ENCODE measurements around the gene ZFP92. TPM values are rescaled to one million over a fixed set of nuclear protein-coding genes. Genes with fewer than 3 reads are reported as not detected.
"Not testable (repeated sequence)": the region's sequence is repeated elsewhere in the genome, so short reads cannot be mapped to it uniquely, and the experiment has no call there.

ZFP92 gene
- total RNA-seq, 8 experiments from 2014 or later, result under 0.01 to 0.19 (median 0.04) TPM; not detected in 3

DNA sequence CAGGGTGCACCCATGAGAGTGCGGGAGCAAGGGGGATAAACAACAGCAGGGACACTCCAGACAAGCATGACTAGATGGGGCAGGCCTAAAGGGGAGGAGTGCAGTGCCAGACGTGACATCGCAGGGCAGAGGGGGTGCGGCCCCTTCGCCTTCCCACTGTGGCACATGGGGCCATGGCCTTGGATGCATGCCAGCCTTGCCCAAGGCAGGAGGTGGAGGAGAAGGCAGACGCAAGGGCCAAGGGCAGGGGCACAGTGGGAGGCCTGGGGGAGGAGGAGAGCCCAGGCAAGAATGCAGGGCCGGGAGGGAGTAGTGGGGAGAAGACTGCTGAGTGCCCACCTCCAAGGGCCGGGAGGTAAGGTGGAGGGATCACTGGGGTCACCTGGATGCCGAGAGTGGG, 31.8 kb upstream of the ZFP92 start:
- in situ Hi-C loops (cut with MboI; ENCODE audit: low pct_unique_long_range_greater_than_20kb in 2 of 9, low sequenced_read_pairs in 9 of 9, unreplicated experiment in 9 of 9), result no loop called here
- ATAC-seq (replicated peaks in 6 of 8), result no peak

GRCh38 chrX:153379971-153380581, 31.2 kb upstream of the ZFP92 start:
- in situ Hi-C loops (cut with MboI; ENCODE audit: low pct_unique_long_range_greater_than_20kb in 2 of 9, low sequenced_read_pairs in 9 of 9, unreplicated experiment in 9 of 9), result no loop called here
- Histone ChIP-seq H3K4me1 (replicated peaks in 1 of 2) (peaks cover 6 to 9% of the 10 kb centered on the region in 2 donors), H3K27ac (no peak overlapping the region), H3K4me3 (no peak overlapping the region)
- 55% methylated on average over 5 of the region's 13 CpGs; no CpG with 5 or more reads in 9 of the 10 experiments for WGBS, 10 experiments
- no peak for ATAC-seq (replicated peaks in 6 of 8)

More for the DNA sequence above, 31.8 kb upstream of the ZFP92 start:
- 67% methylated on average over 1 of the region's 9 CpGs; no CpG with 5 or more reads in 9 of the 10 experiments for WGBS, 10 experiments
- peaks cover 6 to 9% of the 10 kb centered on the region in 2 donors for H3K4me1 ChIP-seq (replicated peaks in 1 of 2)
- no peak overlapping the region for H3K4me3 ChIP-seq
- no peak overlapping the region for H3K27ac ChIP-seq

DNA sequence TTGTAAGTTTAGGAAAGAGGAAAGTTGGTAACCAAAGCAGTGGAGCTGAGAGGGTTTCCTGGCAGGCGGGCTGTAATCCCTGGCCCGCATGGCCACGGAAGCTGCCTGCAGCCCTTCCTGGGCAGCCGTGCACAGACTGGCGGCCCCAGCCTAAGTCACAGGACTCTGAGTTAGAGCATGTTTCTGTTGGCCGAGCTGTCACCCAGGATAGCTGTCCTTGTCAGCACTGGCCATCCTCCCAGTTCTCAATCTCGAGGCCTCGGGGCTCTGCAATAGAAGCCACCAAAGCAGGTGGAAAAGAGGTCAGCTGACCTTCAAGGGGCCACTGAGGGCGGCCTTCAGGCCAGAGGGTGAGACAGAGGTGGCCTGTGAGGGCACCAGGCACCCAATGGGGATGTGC, 30.6 kb upstream of the ZFP92 start:
- H3K4me1 ChIP-seq (replicated peaks in 1 of 2), result peaks cover 6 to 9% of the 10 kb centered on the region in 2 donors
- in situ Hi-C loops (cut with MboI; ENCODE audit: low pct_unique_long_range_greater_than_20kb in 2 of 9, low sequenced_read_pairs in 9 of 9, unreplicated experiment in 9 of 9), result no loop called here
- peak in 1 of 8 experiments; percentile 20 for ATAC-seq (replicated peaks in 6 of 8)
- H3K4me3 ChIP-seq, result no peak overlapping the region
- no peak overlapping the region for H3K27ac ChIP-seq
- WGBS, 10 experiments, result 53% methylated on average over 6 of the region's 9 CpGs; no CpG with 5 or more reads in 9 of the 10 experiments

DNA sequence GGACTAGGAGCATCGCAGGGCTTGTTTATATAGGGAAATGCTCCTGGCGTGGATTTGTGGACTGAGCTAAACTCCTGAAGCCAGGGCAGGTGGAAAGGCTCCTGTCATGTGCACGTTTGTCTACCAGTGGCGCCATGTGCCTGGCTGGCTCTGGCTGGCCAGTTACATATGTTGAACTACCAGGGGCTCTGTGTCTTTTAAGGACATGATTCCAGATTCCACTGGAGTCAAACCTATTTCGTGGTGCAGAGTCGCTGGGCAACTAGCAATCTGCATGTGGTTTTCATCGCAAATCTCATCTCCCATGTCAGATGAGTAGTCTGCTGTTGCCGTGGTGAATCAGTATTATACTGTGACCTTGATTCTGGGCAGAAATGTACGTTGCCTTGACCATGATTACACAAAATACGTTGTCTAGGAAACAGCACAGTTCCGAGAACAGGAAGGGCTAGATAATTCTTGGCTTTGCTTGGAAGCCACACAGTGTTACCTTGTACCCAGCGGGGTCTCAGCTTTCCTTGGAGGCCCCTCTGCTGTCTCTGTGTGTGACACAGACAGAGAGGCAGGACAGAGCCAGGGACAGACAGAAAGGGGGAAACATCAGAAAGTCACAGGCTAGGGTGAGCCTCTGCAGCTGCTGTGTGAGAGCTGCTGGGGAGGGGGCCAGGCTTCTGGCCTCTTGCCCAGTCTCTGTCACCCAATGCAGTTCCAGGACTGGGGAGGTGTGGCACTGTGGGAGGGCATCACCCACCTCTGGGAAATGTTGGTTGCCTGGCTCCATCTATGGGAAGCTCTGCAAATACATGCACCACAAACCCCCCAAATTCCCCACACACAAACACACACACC, 29.4 kb upstream of the ZFP92 start:
- in situ Hi-C loops (cut with MboI; ENCODE audit: low pct_unique_long_range_greater_than_20kb in 2 of 9, low sequenced_read_pairs in 9 of 9, unreplicated experiment in 9 of 9), result no loop called here
- WGBS, 10 experiments, result 0 to 28% (median 7%) methylated on average over 1 to 9 of the region's 12 CpGs; no CpG with 5 or more reads in 5 of the 10 experiments
- Histone ChIP-seq H3K4me3 (no peak overlapping the region), H3K27ac (peak overlapping the region; percentile 39 to 51), H3K4me1 (replicated peaks in 1 of 2) (peaks cover 6 to 9% of the 10 kb centered on the region in 2 donors)
- ATAC-seq (replicated peaks in 6 of 8), result peak; percentile 88 to 94 (median 92)

GRCh38 chrX:153382563-153383482, 28.4 kb upstream of the ZFP92 start:
- Histone ChIP-seq H3K27ac (no peak overlapping the region), H3K4me1 (replicated peaks in 1 of 2) (peaks cover 6 to 9% of the 10 kb centered on the region in 2 donors), H3K4me3 (no peak overlapping the region)
- ATAC-seq (replicated peaks in 6 of 8), result no peak
- WGBS, 10 experiments, result 17 to 100% (median 36%) methylated on average over 1 to 2 of the region's 3 CpGs; no CpG with 5 or more reads in 6 of the 10 experiments
- in situ Hi-C loops (cut with MboI; ENCODE audit: low pct_unique_long_range_greater_than_20kb in 2 of 9, low sequenced_read_pairs in 9 of 9, unreplicated experiment in 9 of 9), result no loop called here

- 20 to 90% methylated on average over 2 to 3 of the region's 6 CpGs; no CpG with 5 or more reads in 8 of the 10 experiments for WGBS, 10 experiments
- peaks cover 6 to 9% of the 10 kb centered on the region in 2 donors for H3K4me1 ChIP-seq (replicated peaks in 1 of 2)
- H3K27ac ChIP-seq, result no peak overlapping the region
- H3K4me3 ChIP-seq, result no peak overlapping the region
- in situ Hi-C loops (cut with MboI; ENCODE audit: low pct_unique_long_range_greater_than_20kb in 2 of 9, low sequenced_read_pairs in 9 of 9, unreplicated experiment in 9 of 9), result no loop called here
- no peak for ATAC-seq (replicated peaks in 6 of 8)
Measured at GRCh38 chrX:153384390-153384789, 26.9 kb upstream of the ZFP92 start.

DNA sequence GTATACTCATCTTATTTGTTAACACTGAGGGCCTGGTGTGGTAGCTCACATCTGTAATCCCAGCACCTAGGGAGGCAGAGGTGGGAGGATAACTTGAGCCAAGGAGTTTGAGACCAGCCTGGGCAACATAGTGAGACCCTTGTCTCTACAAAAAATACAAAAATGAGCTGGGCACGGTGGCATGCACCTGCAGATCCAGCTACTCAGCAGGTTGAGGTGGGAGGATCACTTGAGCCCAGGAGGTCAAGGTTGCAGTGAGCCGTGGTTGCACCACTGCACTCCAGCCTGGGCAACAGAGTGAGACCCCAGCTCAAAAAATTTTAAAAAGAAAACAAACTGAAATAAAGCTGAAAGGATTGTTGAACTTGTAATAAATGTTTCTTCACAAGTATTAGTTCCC, 26.3 kb upstream of the ZFP92 start:
- H3K4me3 ChIP-seq; ATAC-seq (replicated peaks in 6 of 8); in situ Hi-C loops (cut with MboI; ENCODE audit: low pct_unique_long_range_greater_than_20kb in 2 of 9, low sequenced_read_pairs in 9 of 9, unreplicated experiment in 9 of 9); H3K4me1 ChIP-seq (replicated peaks in 1 of 2); H3K27ac ChIP-seq: not testable (repeated sequence)
- WGBS, 10 experiments, result 0 to 100% (median 64%) methylated on average over 1 to 2 of the region's 2 CpGs; no CpG with 5 or more reads in 6 of the 10 experiments

GRCh38 chrX:153386097-153386496, 25.2 kb upstream of the ZFP92 start:
- peaks cover 6 to 9% of the 10 kb centered on the region in 2 donors for H3K4me1 ChIP-seq (replicated peaks in 1 of 2)
- in situ Hi-C loops (cut with MboI; ENCODE audit: low pct_unique_long_range_greater_than_20kb in 2 of 9, low sequenced_read_pairs in 9 of 9, unreplicated experiment in 9 of 9), result no loop called here
- H3K27ac ChIP-seq, result no peak overlapping the region
- H3K4me3 ChIP-seq, result no peak overlapping the region
- WGBS, 10 experiments, result 43 to 84% (median 60%) methylated on average over 3 to 5 of the region's 5 CpGs; no CpG with 5 or more reads in 2 of the 10 experiments
- no peak for ATAC-seq (replicated peaks in 6 of 8)

DNA sequence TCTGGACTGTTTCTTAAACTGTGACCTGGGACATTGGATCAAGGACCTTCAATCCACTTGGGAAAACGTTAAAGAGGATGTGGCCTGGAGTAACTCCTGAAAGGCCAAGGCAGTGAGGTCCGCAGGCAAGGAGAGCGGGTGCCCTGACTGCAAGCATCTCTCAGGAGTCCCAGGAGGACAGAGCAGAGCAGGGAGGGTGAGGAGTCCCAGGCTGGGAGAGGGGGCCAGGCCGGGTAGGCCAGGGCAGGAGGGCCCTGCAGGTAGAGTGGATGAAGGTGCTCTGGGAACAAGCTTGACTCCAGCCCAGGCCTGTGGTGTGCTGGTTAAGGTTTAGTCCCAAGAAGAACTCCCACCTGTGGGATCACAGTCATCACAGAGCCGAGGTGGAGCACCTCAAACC, 23.9 kb upstream of the ZFP92 start:
- Histone ChIP-seq H3K4me3 (no peak overlapping the region), H3K4me1 (replicated peaks in 1 of 2) (no peaks in the 10 kb centered on the region), H3K27ac (no peak overlapping the region)
- WGBS, 10 experiments, result 0 to 47% (median 33%) methylated on average over 1 to 4 of the region's 5 CpGs; no CpG with 5 or more reads in 7 of the 10 experiments
- no peak for ATAC-seq (replicated peaks in 6 of 8)
- in situ Hi-C loops (cut with MboI; ENCODE audit: low pct_unique_long_range_greater_than_20kb in 2 of 9, low sequenced_read_pairs in 9 of 9, unreplicated experiment in 9 of 9), result no loop called here

GRCh38 chrX:153387987-153388721, 23.1 kb upstream of the ZFP92 start:
- in situ Hi-C loops (cut with MboI; ENCODE audit: low pct_unique_long_range_greater_than_20kb in 2 of 9, low sequenced_read_pairs in 9 of 9, unreplicated experiment in 9 of 9), result no loop called here
- Histone ChIP-seq H3K4me3 (no peak overlapping the region), H3K4me1 (replicated peaks in 1 of 2) (no peaks in the 10 kb centered on the region), H3K27ac (no peak overlapping the region)
- WGBS, 10 experiments, result 79% methylated on average over 3 of the region's 10 CpGs; no CpG with 5 or more reads in 9 of the 10 experiments
- no peak for ATAC-seq (replicated peaks in 6 of 8)

GRCh38 chrX:153388722-153389459, 22.4 kb upstream of the ZFP92 start:
- Histone ChIP-seq H3K27ac (no peak overlapping the region), H3K4me3 (no peak overlapping the region), H3K4me1 (replicated peaks in 1 of 2) (no peaks in the 10 kb centered on the region)
- in situ Hi-C loops (cut with MboI; ENCODE audit: low pct_unique_long_range_greater_than_20kb in 2 of 9, low sequenced_read_pairs in 9 of 9, unreplicated experiment in 9 of 9), result no loop called here
- no peak for ATAC-seq (replicated peaks in 6 of 8)
- 40 to 60% methylated on average over 1 to 4 of the region's 14 CpGs; no CpG with 5 or more reads in 8 of the 10 experiments for WGBS, 10 experiments

DNA sequence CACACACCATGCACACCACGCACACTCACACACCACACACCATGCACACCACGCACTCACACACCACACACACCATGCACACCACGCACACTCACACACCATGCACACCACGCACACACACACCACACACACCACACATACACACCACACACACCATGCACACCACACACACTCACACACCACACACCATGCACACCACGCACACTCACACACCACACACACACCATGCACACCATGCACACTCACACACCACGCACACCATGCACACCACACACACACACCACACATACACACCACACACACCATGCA, 21.9 kb upstream of the ZFP92 start:
- H3K4me1 ChIP-seq (replicated peaks in 1 of 2); H3K27ac ChIP-seq; ATAC-seq (replicated peaks in 6 of 8); H3K4me3 ChIP-seq; in situ Hi-C loops (cut with MboI; ENCODE audit: low pct_unique_long_range_greater_than_20kb in 2 of 9, low sequenced_read_pairs in 9 of 9, unreplicated experiment in 9 of 9): not testable (repeated sequence)
- WGBS, 10 experiments, result no CpG with 5 or more reads among the region's 6 CpGs
